ENCODE results near the gene ASS1.

The ASS1 gene

DNA sequence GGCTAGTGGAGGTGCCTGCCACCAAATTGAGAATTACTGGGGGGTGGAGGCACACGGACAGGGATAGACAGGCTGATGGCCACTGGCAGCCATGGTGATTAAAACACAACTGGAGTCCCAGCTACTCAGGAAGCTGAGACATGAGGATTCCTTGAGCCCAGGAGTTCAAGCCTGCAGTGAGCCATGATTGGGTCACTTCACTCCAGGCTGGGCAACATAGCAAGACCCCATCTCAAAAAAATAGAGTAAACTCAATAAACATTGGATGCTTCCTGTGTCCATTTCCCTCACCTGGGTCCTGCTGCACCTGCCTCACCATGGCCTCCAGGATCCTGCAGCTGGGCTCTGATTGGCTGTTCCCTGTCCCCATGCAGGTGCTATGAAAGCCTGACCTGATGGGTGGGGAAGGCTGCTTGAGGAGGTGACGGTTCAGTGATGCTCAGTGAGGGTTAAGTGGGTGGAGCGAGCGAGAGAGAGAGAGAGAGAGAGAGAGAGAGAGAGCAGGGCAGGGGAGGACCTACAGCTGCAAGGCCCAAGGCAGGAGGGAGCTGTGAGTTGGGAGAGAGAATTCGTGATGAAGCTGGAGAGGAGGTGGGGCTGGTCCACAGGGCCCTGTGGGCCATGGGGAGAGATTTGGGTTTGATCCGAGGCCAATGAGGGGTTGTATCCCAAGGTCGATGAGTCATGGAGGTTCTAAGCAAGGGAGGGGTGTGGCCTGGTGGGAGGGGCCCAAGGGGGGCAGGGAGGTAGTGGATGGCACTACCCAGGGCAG, 97.9 kb downstream of the ASS1 start:
- no peaks in the 10 kb centered on the region for H3K79me2 ChIP-seq (ENCODE audit: insufficient read depth, low read length)
- no peaks in the 10 kb centered on the region for H4K20me1 ChIP-seq (ENCODE audit: insufficient read depth, low read length)
- H2AFZ ChIP-seq (ENCODE audit: low read depth, low read length) = no peak overlapping the region
- peak; percentile 19; the same call in 1 of the 3 replicates for ATAC-seq (ENCODE audit: insufficient read depth, low read depth)
- H3K4me1 ChIP-seq (ENCODE audit: insufficient read depth, low read length) = no peaks in the 10 kb centered on the region
- no peaks in the 10 kb centered on the region for H3K36me3 ChIP-seq (ENCODE audit: insufficient read depth, low read length)
- H3K4me2 ChIP-seq (ENCODE audit: insufficient read depth, low read length) = no peak overlapping the region
- TF ChIP-seq, protein P1, sequence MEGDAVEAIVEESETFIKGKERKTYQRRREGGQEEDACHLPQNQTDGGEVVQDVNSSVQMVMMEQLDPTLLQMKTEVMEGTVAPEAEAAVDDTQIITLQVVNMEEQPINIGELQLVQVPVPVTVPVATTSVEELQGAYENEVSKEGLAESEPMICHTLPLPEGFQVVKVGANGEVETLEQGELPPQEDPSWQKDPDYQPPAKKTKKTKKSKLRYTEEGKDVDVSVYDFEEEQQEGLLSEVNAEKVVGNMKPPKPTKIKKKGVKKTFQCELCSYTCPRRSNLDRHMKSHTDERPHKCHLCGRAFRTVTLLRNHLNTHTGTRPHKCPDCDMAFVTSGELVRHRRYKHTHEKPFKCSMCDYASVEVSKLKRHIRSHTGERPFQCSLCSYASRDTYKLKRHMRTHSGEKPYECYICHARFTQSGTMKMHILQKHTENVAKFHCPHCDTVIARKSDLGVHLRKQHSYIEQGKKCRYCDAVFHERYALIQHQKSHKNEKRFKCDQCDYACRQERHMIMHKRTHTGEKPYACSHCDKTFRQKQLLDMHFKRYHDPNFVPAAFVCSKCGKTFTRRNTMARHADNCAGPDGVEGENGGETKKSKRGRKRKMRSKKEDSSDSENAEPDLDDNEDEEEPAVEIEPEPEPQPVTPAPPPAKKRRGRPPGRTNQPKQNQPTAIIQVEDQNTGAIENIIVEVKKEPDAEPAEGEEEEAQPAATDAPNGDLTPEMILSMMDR (IDR thresholded peaks at IDR 0.05; ENCODE audit: borderline replicate concordance, extremely low read depth, low read length, poor library complexity, severe bottlenecking) = no peak
- TF ChIP-seq EZH2 (IDR thresholded peaks at IDR 0.05; ENCODE audit: borderline replicate concordance, low read depth, low read length, severe bottlenecking) = no peak
- peaks cover 5% of the 10 kb centered on the region for H3K27me3 ChIP-seq (ENCODE audit: insufficient read depth, low read length, poor library complexity)
- no peak overlapping the region for H3K27ac ChIP-seq (ENCODE audit: low read length)
- H3K9me3 ChIP-seq (ENCODE audit: insufficient read depth, low read length, severe bottlenecking) = no peaks in the 10 kb centered on the region
- no peak overlapping the region for H3K9ac ChIP-seq (ENCODE audit: low read depth, low read length)
- peak; percentile 7 for DNase-seq
- H3K4me3 ChIP-seq (ENCODE audit: low read depth in 1 of 2, low read length in 2 of 2) = no peak overlapping the region

DNA sequence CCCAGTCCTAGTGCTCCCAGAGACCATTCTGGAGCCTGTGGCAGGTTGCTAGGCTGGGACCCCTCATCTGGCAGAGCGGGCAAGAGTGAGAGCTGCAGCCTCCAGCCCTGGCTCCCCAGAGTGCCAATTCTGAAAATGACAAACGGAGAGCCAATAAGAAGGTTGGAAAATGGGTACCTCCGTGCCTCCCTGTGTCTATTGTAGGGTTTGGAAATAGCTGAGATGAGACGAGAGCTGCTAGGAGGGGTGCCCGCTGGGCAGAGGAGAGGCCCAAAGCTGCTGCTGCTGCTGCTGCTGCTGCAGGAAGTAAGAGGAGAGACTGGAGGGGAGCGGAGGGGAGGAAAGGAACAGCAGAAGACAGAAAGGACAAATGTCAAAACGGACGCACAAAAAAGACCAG, 98.6 kb downstream of the ASS1 start:
- Histone ChIP-seq H3K4me1 (ENCODE audit: insufficient read depth, low read length) (no peaks in the 10 kb centered on the region), H2AFZ (ENCODE audit: low read depth, low read length) (no peak overlapping the region), H3K4me3 (ENCODE audit: low read depth in 1 of 2, low read length in 2 of 2) (no peak overlapping the region), H3K27me3 (ENCODE audit: insufficient read depth, low read length, poor library complexity) (peaks cover 3% of the 10 kb centered on the region), H3K27ac (ENCODE audit: low read length) (no peak overlapping the region), H4K20me1 (ENCODE audit: insufficient read depth, low read length) (no peaks in the 10 kb centered on the region), H3K36me3 (ENCODE audit: insufficient read depth, low read length) (no peaks in the 10 kb centered on the region), H3K4me2 (ENCODE audit: insufficient read depth, low read length) (no peak overlapping the region), H3K9ac (ENCODE audit: low read depth, low read length) (no peak overlapping the region), H3K9me3 (ENCODE audit: insufficient read depth, low read length, severe bottlenecking) (no peaks in the 10 kb centered on the region), H3K79me2 (ENCODE audit: insufficient read depth, low read length) (no peaks in the 10 kb centered on the region)
- no peak for TF ChIP-seq EZH2 (IDR thresholded peaks at IDR 0.05; ENCODE audit: borderline replicate concordance, low read depth, low read length, severe bottlenecking)
- TF ChIP-seq, protein P1 (IDR thresholded peaks at IDR 0.05; ENCODE audit: borderline replicate concordance, extremely low read depth, low read length, poor library complexity, severe bottlenecking) = no peak
- no peak for ATAC-seq (ENCODE audit: insufficient read depth, low read depth)
- DNase-seq = no peak

DNA sequence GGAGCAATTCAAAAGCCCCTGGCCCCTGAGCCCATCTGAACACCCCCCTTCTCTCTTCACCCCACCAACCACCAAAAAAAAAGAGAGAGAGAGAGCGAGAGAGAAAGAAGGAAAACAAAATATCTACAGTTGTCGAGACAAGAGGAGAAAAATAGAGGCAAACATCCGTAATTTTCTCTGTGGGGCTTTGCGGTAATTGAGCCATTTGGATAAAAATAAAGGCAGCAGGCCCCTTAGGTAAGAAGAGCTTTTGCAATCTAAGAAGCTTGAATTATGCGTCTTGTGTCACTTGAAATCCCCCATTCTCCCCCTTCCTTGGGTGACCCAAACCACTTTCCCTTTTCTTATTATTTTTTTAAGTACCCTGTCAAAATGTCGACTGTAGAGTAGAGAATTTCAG, 99.1 kb downstream of the ASS1 start:
- TF ChIP-seq, protein P1 (IDR thresholded peaks at IDR 0.05; ENCODE audit: borderline replicate concordance, extremely low read depth, low read length, poor library complexity, severe bottlenecking) = no peak
- TF ChIP-seq EZH2 (IDR thresholded peaks at IDR 0.05; ENCODE audit: borderline replicate concordance, low read depth, low read length, severe bottlenecking) = no peak
- Histone ChIP-seq H3K9me3 (ENCODE audit: insufficient read depth, low read length, severe bottlenecking) (no peaks in the 10 kb centered on the region), H2AFZ (ENCODE audit: low read depth, low read length) (no peak overlapping the region), H3K79me2 (ENCODE audit: insufficient read depth, low read length) (no peaks in the 10 kb centered on the region), H3K4me2 (ENCODE audit: insufficient read depth, low read length) (no peak overlapping the region), H3K4me1 (ENCODE audit: insufficient read depth, low read length) (no peaks in the 10 kb centered on the region), H3K4me3 (ENCODE audit: low read depth in 1 of 2, low read length in 2 of 2) (no peak overlapping the region), H3K36me3 (ENCODE audit: insufficient read depth, low read length) (no peaks in the 10 kb centered on the region), H3K27ac (ENCODE audit: low read length) (no peak overlapping the region), H3K27me3 (ENCODE audit: insufficient read depth, low read length, poor library complexity) (peaks cover 3% of the 10 kb centered on the region), H4K20me1 (ENCODE audit: insufficient read depth, low read length) (no peaks in the 10 kb centered on the region), H3K9ac (ENCODE audit: low read depth, low read length) (no peak overlapping the region)
- ATAC-seq (ENCODE audit: insufficient read depth, low read depth) (no peak), DNase-seq (no peak)
